GM18505 (cell line): ENCODE measurements around the gene ZNF516.

Source experiments
- ATAC-seq: cut with Tn5 transposase; IDR thresholded peaks from one replicate; pipeline ENCODE4 v1.9.1; 2021; ENCODE audit not compliant: unreplicated experiment
- POLR2A ChIP-seq: IDR thresholded peaks from 4 replicates; pipeline ENCODE4 v1.6.1; 2011; ENCODE audit warnings: borderline replicate concordance; ENCODE audit not compliant: insufficient read depth, insufficient read length; ENCODE audit errors: extremely low read depth

Gene ZNF516

DNA sequence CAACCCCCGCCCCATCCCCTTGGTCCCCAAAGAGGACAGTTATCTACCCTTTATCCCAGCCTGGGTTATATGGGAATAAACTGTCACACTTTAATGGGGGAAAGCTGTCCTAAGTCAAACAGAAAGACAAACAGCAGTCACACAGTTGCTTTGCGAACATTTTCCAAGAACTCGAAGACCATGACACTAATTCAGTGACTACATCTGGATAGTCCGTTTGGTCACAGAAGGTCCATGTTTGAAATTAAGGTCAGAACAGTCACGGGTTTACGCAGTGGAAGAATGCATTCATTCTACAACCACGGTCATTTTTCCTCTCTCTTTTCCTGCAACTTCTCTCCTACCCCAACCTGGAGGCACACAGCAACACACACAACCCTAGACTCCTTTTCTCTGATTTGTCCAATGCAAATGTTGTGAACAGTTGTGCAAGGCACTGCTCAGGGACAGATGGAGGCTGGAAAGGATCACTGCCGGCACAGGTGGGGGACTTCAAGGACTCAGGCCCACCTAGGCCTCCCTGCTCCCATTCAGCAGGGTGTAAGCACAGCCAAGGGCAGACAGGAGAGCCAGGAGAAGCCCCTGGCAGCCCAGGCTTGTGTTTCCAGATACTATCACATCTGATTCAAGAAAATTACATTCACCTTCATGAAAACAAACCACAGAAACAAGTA lies 39.9 kb downstream of the ZNF516 start:
- TF ChIP-seq POLR2A: no peak
- no peak for ATAC-seq

DNA sequence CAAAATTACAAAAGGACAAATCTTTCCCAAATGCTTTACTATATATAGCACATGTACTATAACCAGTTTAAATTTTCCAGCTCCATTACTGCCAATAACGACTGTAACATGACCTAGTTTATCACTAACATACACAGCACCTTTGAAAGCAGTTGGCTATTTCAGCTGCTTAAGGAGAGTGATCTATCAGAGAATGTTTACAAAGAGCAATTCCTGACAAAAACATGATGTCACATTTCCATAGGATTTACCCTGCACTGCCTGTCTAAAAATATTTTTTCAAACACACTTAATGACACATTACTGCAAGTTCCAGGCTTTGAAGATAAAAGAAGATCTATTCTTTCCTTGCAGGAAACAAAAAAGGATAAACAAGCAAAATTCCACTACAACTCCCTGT lies 40.6 kb downstream of the ZNF516 start:
- ATAC-seq: no peak
- TF ChIP-seq POLR2A: no peak

DNA sequence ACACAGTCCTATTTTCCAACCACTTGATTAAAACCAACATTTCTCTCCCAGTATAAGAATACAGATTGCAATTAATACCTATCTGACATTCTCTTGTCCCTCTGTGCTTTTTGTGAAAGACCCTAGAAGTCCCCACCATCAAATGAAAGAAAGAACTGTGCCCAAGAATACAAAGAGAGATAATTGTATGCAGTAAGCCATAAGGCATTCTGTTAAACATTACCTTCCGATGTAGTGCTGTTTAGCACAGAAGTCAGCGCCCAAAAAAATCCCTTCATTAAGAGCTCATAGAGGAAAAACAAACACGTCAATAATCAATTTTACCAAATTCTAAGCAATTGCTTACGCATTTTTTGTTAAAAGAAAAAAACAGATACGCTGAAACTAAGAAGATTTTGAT lies 41.1 kb downstream of the ZNF516 start:
- ATAC-seq: no peak
- TF ChIP-seq POLR2A: no peak

DNA sequence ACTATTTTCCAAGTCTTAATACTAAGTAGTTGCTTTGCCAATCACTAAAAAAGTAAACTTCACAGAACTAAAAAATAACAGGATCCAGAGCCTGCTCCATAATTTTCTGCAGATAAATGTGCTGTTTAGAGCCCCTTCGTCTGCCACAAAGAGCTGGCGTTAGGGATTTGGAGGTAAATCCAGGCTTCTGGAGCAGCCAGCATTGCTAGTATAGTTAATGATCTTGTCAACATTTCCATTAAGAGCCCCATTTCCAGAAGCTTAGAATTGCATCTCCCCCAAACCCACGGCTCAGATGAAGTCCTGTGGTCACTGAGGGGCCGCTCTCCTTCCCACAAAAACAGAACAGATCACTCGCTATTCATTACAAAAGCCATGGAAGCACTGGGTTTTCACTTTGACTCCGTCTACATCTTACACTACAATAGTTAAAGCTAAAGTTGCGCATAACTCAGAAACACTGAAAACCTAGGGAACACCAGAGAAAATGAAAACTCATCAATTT lies 41.9 kb downstream of the ZNF516 start:
- no peak for ATAC-seq
- TF ChIP-seq POLR2A: no peak

DNA sequence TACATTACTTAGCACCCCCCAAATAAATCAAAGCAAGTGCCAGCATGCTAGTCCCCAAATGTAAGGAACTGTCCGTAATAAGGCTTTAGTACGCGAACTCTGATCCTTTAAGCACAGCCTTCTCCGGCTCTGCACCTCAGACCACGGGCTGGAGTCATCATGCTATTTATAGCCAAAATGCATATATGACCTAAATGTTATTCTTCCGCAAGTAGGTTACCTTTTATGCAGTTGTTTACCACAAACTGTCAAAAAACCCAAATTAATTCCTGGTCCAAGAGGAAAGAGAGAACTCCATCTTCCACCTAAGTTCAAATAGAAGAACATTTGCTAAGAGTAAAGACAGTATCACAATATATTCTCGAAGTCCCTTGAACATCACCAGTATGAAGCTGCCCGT lies 42.7 kb downstream of the ZNF516 start:
- no peak for TF ChIP-seq POLR2A

DNA sequence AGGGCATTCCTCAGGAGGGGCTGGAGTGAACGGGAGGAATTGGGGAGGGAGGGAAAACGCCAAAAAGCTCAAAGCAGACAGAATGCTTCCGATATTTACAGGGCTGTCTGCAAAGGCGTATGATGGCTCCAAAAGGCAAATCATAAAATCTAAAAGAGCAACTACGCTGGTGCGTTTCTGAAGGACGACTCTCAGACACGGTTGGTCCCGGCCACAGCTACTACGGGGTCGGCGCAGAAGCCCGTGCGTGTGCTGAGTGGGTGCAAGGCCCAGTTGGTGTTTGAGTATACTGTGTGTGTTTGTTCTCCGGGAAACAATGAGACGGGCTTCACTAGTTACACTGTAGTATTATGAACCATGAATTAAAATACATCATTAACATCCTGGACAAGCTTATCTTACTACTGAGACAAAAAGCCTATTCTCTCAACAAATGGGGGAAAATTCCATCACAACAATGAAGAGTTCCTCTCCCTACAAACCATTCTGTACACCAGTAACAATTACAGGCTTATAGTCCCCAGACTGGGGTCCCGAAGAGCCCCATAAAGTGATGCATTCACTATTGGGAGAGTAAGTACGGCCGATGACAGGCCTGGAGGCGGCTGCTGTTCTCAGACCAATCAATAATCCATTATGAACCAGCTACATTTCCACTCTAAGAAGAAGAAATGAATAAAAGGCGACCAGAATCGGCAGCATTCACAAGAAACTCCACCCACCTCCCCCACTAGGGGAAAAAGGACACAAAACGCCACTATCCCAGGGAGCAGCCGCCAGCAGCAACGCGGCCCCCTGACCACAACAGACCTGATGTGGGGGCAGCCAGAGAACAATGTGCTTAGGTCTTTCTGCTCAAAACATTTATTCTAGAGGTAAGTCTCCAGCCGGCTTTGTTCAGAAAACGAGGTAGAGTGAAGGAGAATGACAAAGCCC lies 43.4 kb downstream of the ZNF516 start:
- no peak for ATAC-seq
- no peak for TF ChIP-seq POLR2A

More for the DNA sequence above, 42.7 kb downstream of the ZNF516 start:
- ATAC-seq: no peak

DNA sequence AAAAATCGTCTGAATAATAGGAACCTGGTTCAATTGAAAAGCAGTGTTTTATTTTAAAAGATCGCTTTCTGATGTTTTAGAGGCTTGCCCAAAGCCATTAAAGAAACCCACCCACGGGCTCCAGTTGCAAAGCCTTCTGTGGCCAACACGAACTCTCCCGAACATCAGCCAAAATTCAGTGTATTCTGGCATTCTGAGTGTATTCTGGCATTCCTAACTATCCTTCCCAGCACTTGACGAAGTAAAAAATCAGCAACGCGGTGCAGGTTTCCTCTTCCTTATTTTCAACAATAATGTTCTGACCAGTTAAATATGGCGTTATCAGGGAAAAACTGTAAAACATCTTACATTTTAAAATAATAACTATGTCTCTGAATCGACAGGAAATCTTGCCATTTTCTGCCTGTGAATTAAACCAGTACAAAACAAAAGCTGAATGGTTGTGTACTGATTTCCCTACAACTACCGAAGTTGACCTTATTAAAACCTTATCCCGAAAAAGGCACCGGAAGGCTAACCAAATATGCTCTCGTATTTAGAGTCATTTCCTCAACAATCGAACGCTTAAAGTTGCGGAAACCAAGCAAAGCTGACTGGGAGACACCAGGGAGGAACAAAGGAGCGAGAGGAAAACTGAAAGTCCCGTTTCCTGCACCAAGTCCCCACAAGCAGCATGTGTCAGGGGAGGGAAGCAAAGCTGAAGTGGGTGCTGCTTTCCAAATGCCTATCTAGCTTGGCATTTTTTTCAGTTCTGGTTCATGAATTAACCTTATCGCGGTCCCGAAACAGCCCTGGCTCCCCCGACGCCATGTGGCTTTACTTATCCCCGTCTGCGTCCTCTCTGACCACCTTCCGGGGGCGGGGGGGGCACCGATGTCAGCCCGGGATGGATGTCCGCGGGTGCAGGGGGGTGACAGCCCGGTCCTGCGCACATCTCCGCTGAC lies 44.3 kb downstream of the ZNF516 start:
- ATAC-seq: no peak
- TF ChIP-seq POLR2A: no peak

DNA sequence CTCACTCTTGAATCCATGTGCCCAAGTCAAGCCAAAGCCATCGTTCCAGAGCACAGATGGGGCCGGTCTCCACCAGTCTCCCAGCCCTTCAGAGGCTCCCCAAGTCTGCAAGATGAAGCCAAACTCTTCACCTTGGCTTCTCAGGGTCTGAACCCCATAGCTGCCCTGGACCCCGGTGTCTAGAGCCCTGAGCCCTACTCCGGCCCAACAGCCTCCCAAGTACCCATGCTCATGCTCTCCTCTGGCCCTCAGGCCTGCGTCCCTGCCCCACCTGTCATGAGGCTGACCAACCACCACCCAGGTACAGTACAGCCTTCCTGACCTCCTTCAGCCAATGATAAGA lies 46.0 kb downstream of the ZNF516 start:
- no peak for ATAC-seq

DNA sequence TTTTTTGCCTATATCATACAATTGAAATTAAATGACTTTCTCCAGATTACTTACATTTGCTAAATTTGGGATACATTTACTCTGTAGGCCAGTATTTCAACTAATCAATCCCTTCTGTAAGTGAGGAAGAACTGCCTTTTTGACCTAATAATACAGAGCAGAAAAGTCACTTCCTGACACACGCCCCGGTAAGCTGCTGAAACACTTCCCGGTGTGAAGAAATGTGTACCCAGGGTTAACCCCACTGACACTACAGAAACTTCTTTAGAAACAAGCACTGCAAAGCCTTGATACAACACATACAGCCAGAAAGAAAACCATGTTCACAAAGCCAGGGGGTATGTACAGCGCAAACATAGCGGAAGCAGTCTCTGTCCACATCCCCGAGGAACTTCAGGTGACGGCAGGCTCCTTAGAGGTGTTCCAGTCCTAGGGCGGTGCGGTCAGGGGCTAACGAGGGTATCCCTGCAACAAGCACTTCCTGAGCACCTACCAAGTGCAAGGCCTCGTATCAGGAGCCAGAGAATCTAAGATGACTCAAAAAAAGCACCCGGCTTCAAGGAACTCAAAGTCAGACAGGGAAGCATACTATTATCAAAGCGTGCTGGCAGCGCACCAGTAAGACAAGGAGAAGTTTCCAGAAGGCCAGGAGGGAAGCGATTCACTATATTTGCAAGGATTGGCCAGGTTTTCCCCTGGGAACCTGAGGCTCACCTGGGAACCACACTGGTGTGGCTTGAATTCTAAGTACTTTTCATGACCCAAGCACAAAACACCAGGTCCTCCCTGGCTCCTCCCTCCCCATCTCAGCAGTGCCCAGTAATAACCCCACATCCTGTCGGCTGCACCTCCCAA lies 46.6 kb downstream of the ZNF516 start:
- no peak for ATAC-seq
- no peak for TF ChIP-seq POLR2A

More for the DNA sequence above, 46.0 kb downstream of the ZNF516 start:
- TF ChIP-seq POLR2A: no peak

DNA sequence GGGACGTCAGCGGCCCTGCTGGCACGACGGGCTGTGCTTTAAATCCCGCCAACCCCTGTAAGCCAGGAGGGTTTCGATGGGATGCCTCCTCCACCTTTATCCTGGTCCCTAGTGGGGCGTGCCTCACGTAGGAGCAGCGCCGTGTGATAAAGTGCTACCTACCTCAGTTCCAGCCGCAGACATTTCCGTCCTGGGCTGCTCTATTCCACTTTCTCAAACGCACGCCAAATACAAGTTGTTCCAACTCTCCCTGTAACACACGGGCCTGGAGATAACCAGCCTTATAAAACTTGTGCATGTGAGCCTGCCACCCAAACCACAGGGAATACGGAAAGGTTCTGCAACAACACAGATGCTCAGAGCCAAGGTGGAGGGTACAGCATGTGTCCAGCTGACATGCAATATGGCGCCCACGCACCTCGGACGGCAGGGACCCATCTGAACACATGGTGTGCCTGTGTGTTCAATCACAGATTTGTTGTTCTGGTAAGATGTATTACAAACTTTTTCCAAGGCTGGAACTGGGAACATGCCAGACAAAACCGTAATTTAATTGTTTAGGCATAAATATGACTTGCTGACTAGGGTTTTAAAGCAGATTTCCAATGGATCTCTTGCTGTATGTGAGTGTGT lies 47.7 kb downstream of the ZNF516 start:
- TF ChIP-seq POLR2A: no peak
- no peak for ATAC-seq

DNA sequence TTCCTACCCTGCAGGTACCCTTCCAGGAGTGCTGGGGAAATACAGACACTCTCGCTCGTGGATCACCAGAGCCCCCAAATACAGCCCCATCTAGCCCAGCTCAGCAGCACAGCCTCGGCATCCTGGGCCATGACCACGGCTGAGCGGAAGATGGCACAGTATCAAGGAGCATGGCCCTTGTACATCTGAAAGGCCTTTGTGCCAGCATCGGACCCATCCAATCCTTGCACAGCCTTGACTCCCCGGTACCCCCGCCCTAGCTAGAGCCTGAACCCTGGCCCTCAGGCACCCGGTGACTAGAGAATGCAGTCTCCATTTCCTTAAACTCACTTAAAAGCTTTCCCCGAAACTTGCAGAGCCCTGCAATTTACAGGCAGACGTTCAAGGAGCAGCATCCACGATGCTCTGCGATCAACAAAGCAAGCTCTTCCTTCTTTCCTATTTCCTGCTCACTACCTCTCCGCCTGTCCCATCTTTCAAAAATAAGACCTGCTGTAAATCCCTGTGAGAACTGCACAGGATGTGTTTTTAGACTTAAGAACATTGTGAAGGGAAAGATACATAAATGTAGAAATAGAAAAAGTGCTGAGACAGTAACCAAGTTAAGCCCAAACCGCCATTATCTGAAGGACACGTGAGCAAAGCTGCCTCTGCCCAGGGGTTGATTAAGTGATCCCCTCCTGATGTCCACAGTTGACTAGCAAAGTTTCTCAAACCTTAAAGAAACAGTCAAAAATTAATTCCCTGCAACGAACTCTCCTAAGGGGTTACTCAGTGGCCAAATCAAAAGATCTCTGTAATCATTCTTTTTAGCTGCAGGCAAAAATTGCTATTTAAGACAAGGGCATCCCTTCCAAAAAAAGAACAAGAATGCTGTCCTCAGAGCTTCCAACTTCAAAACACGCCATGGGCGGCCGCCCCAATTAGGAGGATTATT lies 48.5 kb downstream of the ZNF516 start:
- ATAC-seq: no peak
- no peak for TF ChIP-seq POLR2A
